HFFc6 (cell line): Measurements from ENCODE around the gene FAM222B. TPM values are rescaled to one million over a fixed set of nuclear protein-coding genes. Genes with fewer than 3 reads are reported as not detected.
A peak's percentile ranks its signal among the peaks of the same experiment; 100 is the strongest.

Experiments used
- DNase-seq: peaks from one replicate; pipeline ENCODE4 v3.0.0-alpha.2; 2018
- H3K27ac Mint-ChIP-seq: 2 replicates; pipeline ENCODE4 v1.8.0; 2020; ENCODE audit warnings: mild to moderate bottlenecking, mixed read lengths
- H3K27me3 Mint-ChIP-seq: 2 replicates; pipeline ENCODE4 v1.8.0; 2021; ENCODE audit warnings: mild to moderate bottlenecking, moderate library complexity, mixed read lengths; ENCODE audit not compliant: insufficient read depth
- H3K36me3 Mint-ChIP-seq: 2 replicates; pipeline ENCODE4 v1.8.0; 2021; ENCODE audit warnings: low read depth, mixed read lengths
- H3K4me1 Mint-ChIP-seq: 2 replicates; pipeline ENCODE4 v1.8.0; 2020; ENCODE audit warnings: low read depth, mixed read lengths
- H3K4me3 Mint-ChIP-seq: 2 replicates; pipeline ENCODE4 v1.8.0; 2020; ENCODE audit warnings: mild to moderate bottlenecking, moderate library complexity, mixed read lengths
- H3K9me3 Mint-ChIP-seq: 2 replicates; pipeline ENCODE4 v1.8.0; 2020; ENCODE audit warnings: mild to moderate bottlenecking, mixed read lengths
- CTCF ChIP-seq: fragments of 200-600 bp; sonication (generic); IDR thresholded peaks from 2 replicates; pipeline ENCODE4 v1.5.0; 2021; ENCODE audit warnings: antibody characterized with exemption, mild to moderate bottlenecking
- total RNA-seq, 6 experiments: library from RNA; stranded (reverse); fragmentation: NEBNext Ultra II Directional; extraction: Animal tissue kit (Norgen Biotek cat#: 25700); gene quantifications; 2 replicates in 1 of 6; 3 replicates in 5 of 6; pipeline ENCODE4 v1.2.3, GENCODE V29; 2021

FAM222B gene
- total RNA-seq, 6 experiments from 2014 or later, result 14.5 to 17.2 (median 16.6) TPM

- no peak for TF ChIP-seq CTCF
- Mint-ChIP-seq H3K9me3 (no peaks in the 10 kb centered on the region; the same call in 1 of the 2 replicates), H3K4me1 (peaks cover 34% of the 10 kb centered on the region), H3K27me3 (no peaks in the 10 kb centered on the region), H3K4me3 (no peak overlapping the region), H3K27ac (no peak overlapping the region; the same call in 1 of the 2 replicates), H3K36me3 (peaks cover 15% of the 10 kb centered on the region)
- DNase-seq, result peak; percentile 49
Measured at GRCh38 chr17:28828294-28829040, 14.1 kb downstream of the FAM222B start.

GRCh38 chr17:28827672-28828071, 14.9 kb downstream of the FAM222B start:
- no peak for TF ChIP-seq CTCF
- H3K27ac Mint-ChIP-seq, result peak overlapping the region; percentile 4; the same call in 1 of the 2 replicates
- H3K27me3 Mint-ChIP-seq, result no peaks in the 10 kb centered on the region
- DNase-seq, result no peak
- no peaks in the 10 kb centered on the region; the same call in 1 of the 2 replicates for H3K9me3 Mint-ChIP-seq
- H3K36me3 Mint-ChIP-seq, result peaks cover 15% of the 10 kb centered on the region
- no peak overlapping the region for H3K4me3 Mint-ChIP-seq
- peaks cover 40% of the 10 kb centered on the region for H3K4me1 Mint-ChIP-seq

- no peaks in the 10 kb centered on the region for H3K27me3 Mint-ChIP-seq
- H3K9me3 Mint-ChIP-seq, result no peaks in the 10 kb centered on the region
- H3K4me3 Mint-ChIP-seq, result no peak overlapping the region
- no peaks in the 10 kb centered on the region for H3K36me3 Mint-ChIP-seq
- no peak overlapping the region for H3K27ac Mint-ChIP-seq
- peaks cover 16% of the 10 kb centered on the region for H3K4me1 Mint-ChIP-seq
- no peak for TF ChIP-seq CTCF
- DNase-seq, result no peak
Measured at GRCh38 chr17:28819582-28819981, 23.0 kb downstream of the FAM222B start.

GRCh38 chr17:28818819-28819221, 23.8 kb downstream of the FAM222B start:
- Mint-ChIP-seq H3K9me3 (no peaks in the 10 kb centered on the region), H3K4me1 (peaks cover 10% of the 10 kb centered on the region), H3K27ac (no peak overlapping the region), H3K4me3 (no peak overlapping the region), H3K27me3 (no peaks in the 10 kb centered on the region), H3K36me3 (no peaks in the 10 kb centered on the region)
- TF ChIP-seq CTCF, result no peak
- DNase-seq, result no peak

- no peaks in the 10 kb centered on the region for H3K27me3 Mint-ChIP-seq
- H3K36me3 Mint-ChIP-seq, result no peaks in the 10 kb centered on the region
- H3K9me3 Mint-ChIP-seq, result no peaks in the 10 kb centered on the region
- no peak for DNase-seq
- no peak overlapping the region for H3K4me3 Mint-ChIP-seq
- TF ChIP-seq CTCF, result no peak
- H3K27ac Mint-ChIP-seq, result no peak overlapping the region
- peaks cover 9% of the 10 kb centered on the region for H3K4me1 Mint-ChIP-seq
Measured at GRCh38 chr17:28816540-28816939, 26.1 kb downstream of the FAM222B start.
